PFSK-1 (cell line): ENCODE measurements around the gene ZIC1.

ENCODE experiments used
- FOXP2 ChIP-seq: optimal IDR thresholded peaks from 2 replicates; pipeline ENCODE3; 2011; ENCODE audit warnings: borderline replicate concordance, control low read depth, inconsistent platforms; ENCODE audit not compliant: insufficient read depth; ENCODE audit errors: extremely low read length, extremely low read depth
- POLR2AphosphoS5 ChIP-seq: IDR thresholded peaks from 2 replicates; pipeline ENCODE4 v1.6.1; 2012; ENCODE audit warnings: low read depth, mild to moderate bottlenecking, control low read depth, low read length, moderate library complexity
- SIN3A ChIP-seq: IDR thresholded peaks from 2 replicates; pipeline ENCODE4 v1.6.1; 2012; ENCODE audit warnings: mild to moderate bottlenecking, low read length, moderate library complexity, borderline replicate concordance; ENCODE audit not compliant: insufficient read depth
- TAF1 ChIP-seq: IDR thresholded peaks from 2 replicates; pipeline ENCODE4 v1.6.1; 2012; ENCODE audit warnings: low read length, control low read depth, borderline replicate concordance; ENCODE audit not compliant: insufficient read depth
- TF ChIP-seq, protein P1 (sequence below), 2 experiments: IDR thresholded peaks; 2 replicates each; pipeline versions ENCODE4 v1.6.1 to v1.8.0; 2011 to 2012; ENCODE audit warnings: low read depth in 2 of 2, low read length in 2 of 2, control low read depth in 1 of 2, inconsistent platforms in 1 of 2, mild to moderate bottlenecking in 1 of 2, moderate library complexity in 1 of 2; ENCODE audit not compliant: insufficient read depth in 1 of 2

The ZIC1 gene

DNA sequence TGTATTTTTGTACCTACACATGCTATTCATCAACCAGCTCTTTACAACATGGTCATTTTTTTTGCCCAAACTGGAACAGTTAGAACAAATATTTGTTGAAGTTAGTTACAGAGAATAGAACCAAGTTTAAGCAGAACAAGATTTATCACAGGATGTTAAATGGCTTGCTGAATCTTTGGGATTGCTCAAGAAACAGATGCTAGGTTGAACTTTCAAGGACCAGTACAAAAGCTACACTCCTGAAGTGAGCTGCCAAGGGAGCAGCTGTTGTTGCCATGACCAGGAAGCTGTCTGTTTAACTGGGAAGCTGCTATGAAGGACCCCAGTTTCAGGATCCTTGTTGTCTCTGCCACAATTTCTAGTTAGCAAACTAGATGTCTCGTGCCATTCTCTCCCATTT lies 53.7 kb downstream of the ZIC1 start:
- TF ChIP-seq, protein P1, sequence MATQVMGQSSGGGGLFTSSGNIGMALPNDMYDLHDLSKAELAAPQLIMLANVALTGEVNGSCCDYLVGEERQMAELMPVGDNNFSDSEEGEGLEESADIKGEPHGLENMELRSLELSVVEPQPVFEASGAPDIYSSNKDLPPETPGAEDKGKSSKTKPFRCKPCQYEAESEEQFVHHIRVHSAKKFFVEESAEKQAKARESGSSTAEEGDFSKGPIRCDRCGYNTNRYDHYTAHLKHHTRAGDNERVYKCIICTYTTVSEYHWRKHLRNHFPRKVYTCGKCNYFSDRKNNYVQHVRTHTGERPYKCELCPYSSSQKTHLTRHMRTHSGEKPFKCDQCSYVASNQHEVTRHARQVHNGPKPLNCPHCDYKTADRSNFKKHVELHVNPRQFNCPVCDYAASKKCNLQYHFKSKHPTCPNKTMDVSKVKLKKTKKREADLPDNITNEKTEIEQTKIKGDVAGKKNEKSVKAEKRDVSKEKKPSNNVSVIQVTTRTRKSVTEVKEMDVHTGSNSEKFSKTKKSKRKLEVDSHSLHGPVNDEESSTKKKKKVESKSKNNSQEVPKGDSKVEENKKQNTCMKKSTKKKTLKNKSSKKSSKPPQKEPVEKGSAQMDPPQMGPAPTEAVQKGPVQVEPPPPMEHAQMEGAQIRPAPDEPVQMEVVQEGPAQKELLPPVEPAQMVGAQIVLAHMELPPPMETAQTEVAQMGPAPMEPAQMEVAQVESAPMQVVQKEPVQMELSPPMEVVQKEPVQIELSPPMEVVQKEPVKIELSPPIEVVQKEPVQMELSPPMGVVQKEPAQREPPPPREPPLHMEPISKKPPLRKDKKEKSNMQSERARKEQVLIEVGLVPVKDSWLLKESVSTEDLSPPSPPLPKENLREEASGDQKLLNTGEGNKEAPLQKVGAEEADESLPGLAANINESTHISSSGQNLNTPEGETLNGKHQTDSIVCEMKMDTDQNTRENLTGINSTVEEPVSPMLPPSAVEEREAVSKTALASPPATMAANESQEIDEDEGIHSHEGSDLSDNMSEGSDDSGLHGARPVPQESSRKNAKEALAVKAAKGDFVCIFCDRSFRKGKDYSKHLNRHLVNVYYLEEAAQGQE (IDR thresholded peaks at IDR 0.05; ENCODE audit: insufficient read depth in 1 of 2, low read depth in 2 of 2, low read length in 2 of 2): no peak
- TF ChIP-seq SIN3A (no peak), FOXP2 (no peak), TAF1 (no peak), POLR2AphosphoS5 (no peak)
